Body of pancreas (tissue), 4 donors: ENCODE results near the gene SMIM36. TPM values are rescaled to one million over a fixed set of nuclear protein-coding genes. Genes with fewer than 3 reads are reported as not detected.

Experiments
- ATAC-seq: fragments of 150-250 bp; one replicate; pipeline ENCODE4 v1.9.1; 2016
- DNase-seq, 4 donors: peaks; one replicate each; pipeline ENCODE4 v3.0.0-alpha.2; 2019
- H3K27ac ChIP-seq, 4 donors: fragments of 200-600 bp; sonication (generic); 1 replicate in 3 of 4; 2 replicates in 1 of 4; pipeline versions ENCODE4 v1.5.1 to v1.6.1; 2016 to 2019; ENCODE audit warnings: mild to moderate bottlenecking in 1 of 4, mixed read lengths in 1 of 4, moderate library complexity in 1 of 4
- H3K27me3 ChIP-seq, 2 donors: fragments of 200-600 bp; sonication (generic); one replicate each; pipeline ENCODE4 v1.6.0; 2016; ENCODE audit warnings: mild to moderate bottlenecking in 1 of 2
- H3K36me3 ChIP-seq, 2 donors: fragments of 200-600 bp; sonication (generic); replicated peaks in 1 of 2; 2 replicates each; pipeline ENCODE4 v1.5.1; 2016; ENCODE audit warnings: low read depth in 2 of 2; ENCODE audit not compliant: insufficient read depth in 1 of 2
- H3K4me1 ChIP-seq: fragments of 200-600 bp; sonication (generic); one replicate; pipeline ENCODE4 v1.6.0; 2016
- H3K4me3 ChIP-seq, 2 donors: fragments of 200-600 bp; sonication (generic); 1 replicate in 1 of 2; 2 replicates in 1 of 2; pipeline ENCODE4 v1.5.1; 2016 to 2019
- H3K9me3 ChIP-seq, 3 donors: fragments of 200-600 bp; sonication (generic); 1 replicate in 2 of 3; 2 replicates in 1 of 3; pipeline ENCODE4 v1.5.1; 2016
- POLR2A ChIP-seq, 3 donors: fragments of 450-650 bp; IDR thresholded peaks; one replicate each; pipeline ENCODE4 v1.6.1; 2016; ENCODE audit warnings: antibody characterized with exemption in 3 of 3, mild to moderate bottlenecking in 2 of 3
- WGBS, 2 donors: methylation state at CpG; one replicate each; pipeline ENCODE4 v1.1.5; 2017; 5-methylcytosine and 5-hydroxymethylcytosine counted together
- intact Hi-C: fragments of 100-400 bp; cut with DNase I; formaldehyde crosslinking; loops from one replicate; pipeline ENCODE4 v1.15.1; 2023
- total RNA-seq, 2 donors: library from RNA; depleted of rRNA; stranded (reverse); fragments of >200 nt; gene quantifications; one replicate each; pipeline ENCODE4 v1.1.0, GENCODE V29; 2016
- TF ChIP-seq, protein P1 (sequence below), 7 experiments: fragments of 450-650 bp in 4 of 7; fragments of 200-600 bp in 3 of 7; sonication (generic) in 3 of 7; IDR thresholded peaks; one replicate each; pipeline ENCODE4 v1.5.1; 2016 to 2019; ENCODE audit warnings: antibody characterized with exemption in 7 of 7

SMIM36 gene
- total RNA-seq, 2 donors from 2014 or later: not detected

DNA sequence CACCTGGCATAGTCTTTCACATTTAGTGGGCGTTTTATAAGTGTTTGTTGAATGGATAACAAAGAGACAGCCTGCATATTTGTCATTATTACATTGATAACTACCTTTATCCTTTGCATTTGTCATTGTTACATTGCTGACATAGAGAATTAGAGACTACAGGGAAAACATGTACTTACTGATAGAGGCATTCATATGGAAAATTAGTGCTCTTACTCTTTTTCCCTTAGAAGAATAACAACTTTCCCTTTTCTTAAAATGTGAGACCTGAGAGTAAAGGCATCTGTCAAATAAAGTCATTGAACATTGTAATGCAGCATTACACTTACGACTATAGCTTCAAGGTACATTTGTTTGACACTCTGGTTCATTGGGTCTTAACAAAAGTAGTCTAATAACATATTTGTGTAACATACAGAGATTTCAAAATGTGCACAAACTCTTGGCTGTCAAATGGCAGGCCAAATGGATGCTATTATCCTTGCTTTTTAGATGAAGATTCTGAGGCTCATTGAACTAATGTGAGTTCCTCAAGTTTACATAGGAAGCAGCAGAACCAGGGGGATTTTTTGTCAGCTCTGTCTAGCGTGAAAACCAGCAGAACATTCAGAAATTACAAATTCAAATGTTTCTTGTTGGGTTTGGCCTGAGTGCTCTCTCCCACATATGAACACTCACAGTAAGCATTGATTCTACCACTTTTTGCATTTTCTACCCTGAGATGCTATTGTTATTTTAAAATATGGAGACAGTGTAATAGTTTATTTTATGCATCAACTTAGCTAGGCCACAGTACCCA, 28.5 kb downstream of the SMIM36 start:
- Histone ChIP-seq H3K9me3 (no peaks in the 10 kb centered on the region), H3K4me1 (no peaks in the 10 kb centered on the region), H3K36me3 (no peaks in the 10 kb centered on the region), H3K27me3 (no peaks in the 10 kb centered on the region), H3K4me3 (no peak overlapping the region), H3K27ac (no peak overlapping the region)
- ATAC-seq (no peak), DNase-seq (no peak)
- intact Hi-C loops: no loop called here
- TF ChIP-seq POLR2A (IDR thresholded peaks at IDR 0.05): no peak
- TF ChIP-seq, protein P1, sequence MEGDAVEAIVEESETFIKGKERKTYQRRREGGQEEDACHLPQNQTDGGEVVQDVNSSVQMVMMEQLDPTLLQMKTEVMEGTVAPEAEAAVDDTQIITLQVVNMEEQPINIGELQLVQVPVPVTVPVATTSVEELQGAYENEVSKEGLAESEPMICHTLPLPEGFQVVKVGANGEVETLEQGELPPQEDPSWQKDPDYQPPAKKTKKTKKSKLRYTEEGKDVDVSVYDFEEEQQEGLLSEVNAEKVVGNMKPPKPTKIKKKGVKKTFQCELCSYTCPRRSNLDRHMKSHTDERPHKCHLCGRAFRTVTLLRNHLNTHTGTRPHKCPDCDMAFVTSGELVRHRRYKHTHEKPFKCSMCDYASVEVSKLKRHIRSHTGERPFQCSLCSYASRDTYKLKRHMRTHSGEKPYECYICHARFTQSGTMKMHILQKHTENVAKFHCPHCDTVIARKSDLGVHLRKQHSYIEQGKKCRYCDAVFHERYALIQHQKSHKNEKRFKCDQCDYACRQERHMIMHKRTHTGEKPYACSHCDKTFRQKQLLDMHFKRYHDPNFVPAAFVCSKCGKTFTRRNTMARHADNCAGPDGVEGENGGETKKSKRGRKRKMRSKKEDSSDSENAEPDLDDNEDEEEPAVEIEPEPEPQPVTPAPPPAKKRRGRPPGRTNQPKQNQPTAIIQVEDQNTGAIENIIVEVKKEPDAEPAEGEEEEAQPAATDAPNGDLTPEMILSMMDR (IDR thresholded peaks at IDR 0.05): no peak
- WGBS, 2 donors: 54 to 72% methylated on average over 3 of the region's 3 CpGs

DNA sequence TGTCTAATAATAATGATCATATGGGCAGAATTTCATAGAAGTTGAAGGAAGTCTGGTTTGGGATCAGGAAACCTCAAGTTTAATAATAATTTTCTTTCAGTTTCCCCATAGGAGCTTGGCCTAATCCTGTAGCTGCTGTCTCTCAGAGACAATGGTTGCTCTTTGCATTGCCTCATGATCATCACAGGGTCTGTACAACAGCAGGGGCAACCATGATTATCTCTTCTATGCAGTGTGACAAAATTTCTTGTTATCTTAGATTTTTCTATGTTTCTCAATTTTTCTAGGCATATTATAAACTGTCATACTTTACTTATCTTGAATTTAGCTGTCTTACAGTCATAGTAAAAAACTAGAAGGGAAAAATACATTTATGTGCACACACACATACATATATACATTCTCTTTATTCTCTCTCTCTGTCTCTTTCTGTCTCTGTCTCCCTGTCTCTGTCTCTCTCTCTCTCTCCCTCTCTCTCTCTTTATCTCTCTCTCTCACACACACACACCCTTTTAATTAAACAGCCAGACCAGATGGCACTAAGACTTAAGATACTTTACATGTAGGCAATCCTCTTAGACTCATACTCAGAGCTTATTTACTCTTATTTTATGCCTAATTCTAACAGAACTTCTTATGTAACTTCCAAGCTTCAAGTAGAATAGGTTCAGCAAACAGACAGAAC, 30.5 kb downstream of the SMIM36 start:
- no peaks in the 10 kb centered on the region for H3K27me3 ChIP-seq
- no peaks in the 10 kb centered on the region for H3K36me3 ChIP-seq
- intact Hi-C loops: no loop called here
- H3K27ac ChIP-seq: no peak overlapping the region
- H3K4me1 ChIP-seq: no peaks in the 10 kb centered on the region
- no peaks in the 10 kb centered on the region for H3K9me3 ChIP-seq
- ATAC-seq: no peak
- no peak for DNase-seq
- H3K4me3 ChIP-seq: no peak overlapping the region
- TF ChIP-seq, protein P1 (IDR thresholded peaks at IDR 0.05): no peak
- no peak for TF ChIP-seq POLR2A (IDR thresholded peaks at IDR 0.05)

DNA sequence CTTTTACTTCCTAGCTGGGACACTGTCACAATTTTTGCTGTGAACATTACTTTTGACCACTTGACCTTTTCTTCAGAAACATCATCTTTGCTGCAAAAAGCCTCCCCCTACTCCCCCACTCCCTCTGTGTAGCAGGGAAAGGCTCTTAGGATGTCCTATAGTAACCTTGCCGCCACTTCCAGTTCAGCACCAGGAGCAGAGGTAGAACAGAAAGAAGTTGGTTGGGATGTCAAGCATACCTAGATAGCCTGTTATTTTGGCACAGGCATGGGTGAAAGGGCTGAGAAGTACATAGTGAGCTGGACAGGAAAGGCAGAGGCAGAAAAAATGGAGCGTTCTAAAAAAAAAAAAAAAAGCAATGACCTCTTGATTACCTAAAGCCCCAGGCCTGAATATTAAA, 31.3 kb downstream of the SMIM36 start:
- Histone ChIP-seq H3K9me3 (no peaks in the 10 kb centered on the region), H3K27ac (no peak overlapping the region), H3K27me3 (no peaks in the 10 kb centered on the region), H3K4me3 (no peak overlapping the region), H3K36me3 (no peaks in the 10 kb centered on the region), H3K4me1 (no peaks in the 10 kb centered on the region)
- TF ChIP-seq, protein P1 (IDR thresholded peaks at IDR 0.05): no peak
- no peak for TF ChIP-seq POLR2A (IDR thresholded peaks at IDR 0.05)
- DNase-seq: no peak
- WGBS, 2 donors: 76 to 83% methylated on average over 2 of the region's 2 CpGs
- intact Hi-C loops: no loop called here
- ATAC-seq: no peak

DNA sequence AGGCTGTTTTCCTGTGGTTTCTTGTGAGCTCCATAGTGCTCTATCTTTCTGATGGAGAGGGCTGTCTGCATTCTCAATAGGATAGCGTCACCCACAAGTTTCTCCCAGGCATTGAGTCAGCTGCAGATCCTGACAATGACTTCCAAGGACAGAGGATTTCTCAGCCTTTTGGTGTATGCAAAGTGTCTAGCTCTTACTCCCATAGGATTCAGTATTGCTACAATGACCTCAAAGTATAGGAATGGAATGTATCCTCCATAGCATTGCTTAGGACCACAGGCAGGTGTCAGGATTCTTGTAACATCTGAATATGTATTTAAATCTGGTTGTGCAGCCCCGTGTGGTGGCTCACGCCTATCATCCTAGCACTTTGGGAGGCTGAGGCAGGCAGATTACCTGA, 32.3 kb downstream of the SMIM36 start:
- WGBS, 2 donors: 65 to 84% methylated on average over 3 of the region's 3 CpGs
- no peak for ATAC-seq
- no peak overlapping the region for H3K4me3 ChIP-seq
- TF ChIP-seq POLR2A (IDR thresholded peaks at IDR 0.05): no peak
- TF ChIP-seq, protein P1 (IDR thresholded peaks at IDR 0.05): no peak
- H3K27ac ChIP-seq: no peak overlapping the region
- DNase-seq: no peak
- H3K4me1 ChIP-seq: no peaks in the 10 kb centered on the region
- intact Hi-C loops: no loop called here
- no peaks in the 10 kb centered on the region for H3K36me3 ChIP-seq
- no peaks in the 10 kb centered on the region for H3K27me3 ChIP-seq
- H3K9me3 ChIP-seq: no peaks in the 10 kb centered on the region
